Activated CD8-positive, alpha-beta memory T cell treated with anti-CD3 and anti-CD28 coated beads, Interleukin-2, amount 50 U/mL, for 1 hour (primary cell): ENCODE results near the gene TMEM250.

Experiments
- DNase-seq: peaks from one replicate; pipeline ENCODE4 v3.0.0-alpha.2; 2020; ENCODE audit errors: extremely low read depth

The TMEM250 gene

DNA sequence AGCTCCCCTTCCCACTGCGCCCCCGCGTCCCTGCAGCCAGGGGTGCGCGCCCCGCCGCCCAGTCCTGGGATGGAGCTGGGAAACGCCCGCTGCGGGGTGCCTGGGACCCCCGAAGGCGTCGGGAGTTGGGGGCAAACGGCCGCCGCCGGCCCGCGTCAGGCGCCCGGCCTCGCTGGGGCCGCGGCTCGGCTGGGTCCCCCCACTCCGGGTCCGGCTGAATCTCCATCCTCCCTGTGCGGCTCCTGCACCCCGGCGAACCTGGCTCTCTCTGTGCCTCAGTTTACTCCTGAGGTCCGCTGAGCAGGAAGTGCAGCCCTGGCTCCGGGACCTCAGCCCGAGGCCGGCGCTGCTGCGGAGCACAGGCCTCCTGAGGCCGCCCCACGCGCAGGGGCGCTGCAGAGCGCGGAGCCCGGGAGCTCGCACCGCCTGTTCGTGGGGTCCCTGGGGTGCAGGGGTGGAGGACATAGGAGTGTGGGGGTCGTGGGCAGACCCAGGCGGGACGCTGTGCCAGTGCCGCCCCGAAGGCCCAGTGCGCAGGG is 13.9 kb upstream of the TMEM250 start:
- no peak for DNase-seq

DNA sequence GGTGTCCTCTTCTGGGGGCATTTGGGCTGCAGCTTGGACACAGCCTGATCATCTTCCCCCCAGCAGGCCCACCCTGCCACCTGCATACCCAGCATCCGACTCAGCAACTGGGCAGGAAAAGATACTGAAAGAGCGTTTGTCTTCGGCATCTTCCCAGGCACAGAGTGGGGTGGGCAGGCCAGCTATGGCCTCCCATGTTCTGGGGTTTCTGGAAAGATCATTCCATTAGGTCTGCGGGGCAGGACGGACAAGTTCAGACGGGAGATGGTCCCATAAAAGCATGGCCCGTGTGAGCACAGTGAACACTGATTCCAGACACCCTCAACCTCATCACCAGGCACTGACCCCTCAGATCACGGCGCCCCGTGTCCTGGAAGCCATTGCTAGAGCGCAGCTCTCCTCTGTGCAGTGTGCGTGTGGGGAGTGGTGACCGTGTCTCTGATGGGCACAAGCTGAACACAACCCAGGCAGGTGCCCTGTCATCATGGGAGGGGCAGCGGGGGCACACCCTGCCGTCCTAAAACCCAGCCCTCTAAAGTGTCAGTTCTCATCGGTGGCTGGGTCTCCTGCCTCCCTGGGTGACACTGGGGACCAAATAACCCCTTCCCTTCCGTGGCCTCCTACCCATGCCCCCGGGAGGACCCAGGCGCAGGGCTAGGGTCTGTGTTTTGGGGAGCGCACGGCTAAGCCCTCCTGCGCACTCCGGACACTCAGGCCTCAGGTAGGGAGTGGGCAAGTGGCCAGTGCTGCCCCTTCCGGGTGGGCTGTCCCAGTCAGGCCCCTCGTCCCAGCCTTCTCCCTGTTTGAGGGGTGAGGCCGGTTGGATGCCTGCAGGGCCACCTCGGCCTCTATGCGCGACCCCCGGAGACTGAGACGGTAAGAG is 13.2 kb upstream of the TMEM250 start:
- DNase-seq: no peak

DNA sequence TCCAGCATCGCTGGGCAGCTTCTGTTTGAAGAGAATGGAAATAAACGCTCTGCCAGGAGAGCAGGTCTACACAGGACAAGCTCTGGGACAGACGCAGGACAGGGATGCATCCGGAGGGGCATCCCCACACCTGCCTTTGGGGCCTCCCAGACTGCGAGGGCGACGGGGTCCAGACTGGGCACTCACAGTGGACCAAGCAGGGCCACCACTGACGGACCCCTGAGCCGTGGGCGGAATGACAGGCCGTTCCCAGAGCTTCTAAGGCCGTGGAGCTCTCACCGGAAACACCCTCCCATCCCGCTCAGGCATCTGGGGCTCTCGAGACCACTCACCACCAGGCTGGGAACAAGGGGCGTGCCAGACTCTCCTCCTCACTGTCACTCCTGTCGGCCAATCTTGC is 10.5 kb upstream of the TMEM250 start:
- no peak for DNase-seq

DNA sequence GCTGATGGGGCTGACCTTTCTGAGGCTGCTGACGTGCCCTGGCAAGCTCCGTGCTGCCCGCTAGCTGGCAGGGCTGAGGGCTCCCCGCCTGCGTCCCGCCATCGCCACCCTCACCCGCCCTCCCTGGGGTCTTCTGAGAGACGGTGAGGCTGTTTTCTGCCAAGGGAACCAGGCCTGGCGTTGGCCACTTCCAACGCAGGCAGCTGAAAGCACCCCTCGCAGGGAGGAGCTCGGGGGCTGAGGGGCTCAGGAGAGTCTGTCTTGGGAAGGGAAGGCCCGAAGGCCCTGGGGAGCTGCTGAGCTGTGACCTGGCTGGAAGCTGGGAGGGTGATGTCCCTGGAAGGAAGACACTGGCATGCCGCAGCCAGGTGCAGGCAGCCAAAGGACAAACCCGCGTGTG is 9.8 kb upstream of the TMEM250 start:
- no peak for DNase-seq

DNA sequence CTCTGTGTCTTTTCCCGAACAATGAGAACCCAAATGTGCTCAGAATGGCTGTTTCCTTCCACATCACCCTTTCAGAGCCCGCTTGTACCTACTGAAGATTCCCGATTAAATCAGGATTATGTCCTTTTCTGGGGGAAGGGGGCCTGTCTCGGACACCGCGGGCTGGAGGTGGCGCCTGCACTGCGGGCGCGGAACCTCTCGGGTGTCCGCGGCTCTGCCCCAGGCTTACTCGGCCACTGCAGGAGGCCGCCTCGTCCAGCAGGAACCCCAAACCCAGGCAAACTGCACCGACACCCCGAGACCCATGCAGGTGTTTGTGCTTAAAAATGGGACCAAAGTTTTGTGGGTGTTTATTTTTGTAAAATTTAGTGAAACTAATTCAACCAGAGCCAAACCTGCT is 8.6 kb upstream of the TMEM250 start:
- no peak for DNase-seq

DNA sequence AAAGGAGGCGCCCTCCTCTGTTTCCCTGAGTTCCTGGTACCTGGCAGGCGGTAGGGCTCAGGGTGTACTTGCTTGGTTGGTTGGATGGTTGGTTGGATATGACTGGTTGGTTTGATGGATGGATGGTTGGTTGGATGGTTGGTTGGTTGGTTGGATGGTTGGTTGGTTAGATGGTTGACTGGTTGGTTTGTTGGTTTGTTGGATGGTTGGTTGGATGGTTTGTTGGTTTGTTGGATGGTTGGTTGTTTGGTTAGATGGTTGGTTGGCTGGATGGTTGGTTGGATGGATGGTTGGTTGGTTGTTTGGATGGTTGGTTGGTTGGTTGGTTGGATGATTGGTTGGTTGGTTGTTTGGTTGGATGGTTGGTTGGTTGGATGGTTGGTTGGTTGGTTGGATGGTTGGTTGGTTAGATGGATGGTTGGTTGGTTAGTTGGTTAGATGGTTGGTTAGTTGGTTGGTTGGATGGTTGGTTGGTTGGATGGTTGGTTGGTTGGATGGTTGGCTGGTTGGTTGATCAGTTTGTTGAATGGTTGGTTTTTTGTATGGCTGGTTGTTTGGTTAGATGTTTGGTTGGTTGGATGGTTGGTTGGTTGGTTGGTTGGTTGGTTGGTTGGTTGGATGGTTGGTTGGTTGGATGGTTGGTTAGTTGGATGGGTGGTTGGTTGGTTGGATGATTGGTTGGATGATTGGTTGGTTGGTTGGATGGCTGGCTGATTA is 6.5 kb upstream of the TMEM250 start:
- no peak for DNase-seq

DNA sequence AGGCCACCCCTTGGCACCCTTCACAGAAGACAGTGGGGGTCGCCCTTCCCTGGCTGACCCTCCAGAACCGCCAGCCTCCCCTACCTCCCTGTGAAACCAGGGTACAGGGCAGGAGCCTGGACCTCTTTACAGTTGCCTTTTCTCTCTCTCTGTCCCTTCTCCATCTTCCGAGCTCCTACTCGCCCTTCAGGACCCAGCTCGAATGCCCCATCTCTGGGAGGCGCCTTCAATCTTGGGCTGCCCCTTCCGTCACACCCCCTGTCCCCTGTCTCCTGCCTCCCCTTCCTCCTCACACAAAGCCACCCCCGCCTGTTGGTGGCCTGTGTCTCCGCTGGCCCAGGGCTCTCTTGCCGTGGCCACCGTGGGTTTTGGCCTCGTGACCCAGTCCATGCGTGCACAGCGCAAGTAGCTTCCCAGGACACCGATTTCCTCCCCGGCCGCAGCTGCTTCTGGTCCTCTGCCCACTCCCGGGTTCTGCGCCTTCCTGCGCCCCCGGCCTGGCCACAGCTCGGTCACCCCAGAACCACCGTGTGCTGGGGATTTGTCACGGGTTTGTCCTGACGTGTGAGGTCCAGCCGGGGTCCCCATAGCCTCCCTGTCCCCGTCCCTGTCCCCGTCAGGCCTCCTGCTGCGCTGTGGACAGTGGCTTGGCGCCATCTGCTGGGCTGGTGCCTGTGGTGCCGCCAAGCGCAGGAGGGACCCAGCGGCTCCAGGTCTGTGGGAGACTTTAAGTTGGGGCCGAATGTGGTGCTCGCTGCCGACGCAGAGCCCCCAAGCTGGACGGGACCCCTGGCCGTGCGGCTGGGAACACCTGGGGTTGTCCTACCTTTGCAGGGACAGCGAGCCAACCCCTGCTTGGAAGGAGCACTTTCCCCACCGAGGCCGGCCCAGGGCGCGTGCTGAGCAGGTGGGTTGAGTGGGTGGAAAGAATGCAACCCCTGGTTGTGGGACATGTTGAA is 4.0 kb upstream of the TMEM250 start:
- peak; percentile 45 for DNase-seq

DNA sequence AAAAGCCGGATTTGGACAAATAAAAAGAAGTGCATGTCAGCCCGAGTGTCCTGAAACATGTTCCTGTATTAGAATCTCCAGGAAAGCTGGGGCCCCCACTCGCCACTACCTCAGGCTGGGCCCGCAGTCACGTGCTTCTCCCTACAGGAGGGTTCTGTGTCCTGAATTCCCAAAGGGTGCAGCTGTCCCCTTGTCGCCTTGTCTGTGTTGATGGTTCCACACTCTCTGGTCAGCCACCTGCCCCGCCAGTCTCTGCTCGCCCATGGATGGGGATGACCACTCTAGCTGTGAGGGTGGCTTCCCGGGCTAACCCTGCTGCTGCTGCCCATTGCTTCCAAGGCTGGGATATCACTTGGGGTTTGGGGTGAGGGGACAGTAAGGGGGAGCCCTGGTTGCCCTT is 3.1 kb upstream of the TMEM250 start:
- no peak for DNase-seq

DNA sequence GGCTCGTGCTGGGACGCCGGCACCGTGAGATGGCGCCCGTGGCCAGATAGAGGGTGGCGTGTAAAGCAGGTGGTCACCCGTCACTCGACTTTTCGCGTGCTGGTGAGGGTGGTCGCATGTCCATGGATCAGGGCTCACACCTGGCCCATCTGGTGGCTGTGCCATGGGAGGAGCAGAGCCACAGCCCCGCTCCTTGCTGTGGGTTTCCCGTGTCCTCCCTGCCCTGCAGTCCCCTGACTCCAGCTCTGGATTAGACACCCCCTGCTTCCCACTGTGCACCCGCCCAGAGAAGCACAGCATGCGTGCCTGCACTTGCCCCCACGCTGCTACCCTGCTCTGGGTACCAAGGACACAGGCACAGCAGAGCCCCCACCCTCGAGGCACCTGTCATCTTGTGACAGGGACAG is 1.8 kb upstream of the TMEM250 start:
- no peak for DNase-seq

DNA sequence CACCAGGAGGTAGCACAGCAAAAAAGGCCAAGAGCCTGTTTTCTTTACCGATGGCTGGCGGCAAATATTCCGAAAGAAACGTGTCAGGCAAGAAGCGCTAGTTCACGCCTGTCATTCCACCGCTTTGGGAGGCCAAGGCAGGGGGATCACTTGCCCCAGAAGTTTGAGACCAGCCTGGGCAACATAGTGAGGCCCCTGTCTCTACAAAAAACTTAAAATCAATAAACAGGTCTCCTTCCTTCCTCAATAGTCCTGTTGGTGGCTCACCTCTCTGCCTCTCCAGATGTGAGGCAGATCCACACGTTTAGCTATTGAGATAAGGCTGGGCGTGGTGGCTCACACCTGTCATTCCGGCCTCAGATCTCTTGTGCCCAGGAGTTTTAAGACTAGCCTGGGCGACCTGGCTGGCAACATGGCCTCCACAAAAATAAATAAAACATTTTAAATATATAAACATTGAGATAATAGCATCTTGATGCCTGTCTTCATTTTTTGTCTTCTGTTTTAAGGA is 1.3 kb upstream of the TMEM250 start:
- DNase-seq: no peak

DNA sequence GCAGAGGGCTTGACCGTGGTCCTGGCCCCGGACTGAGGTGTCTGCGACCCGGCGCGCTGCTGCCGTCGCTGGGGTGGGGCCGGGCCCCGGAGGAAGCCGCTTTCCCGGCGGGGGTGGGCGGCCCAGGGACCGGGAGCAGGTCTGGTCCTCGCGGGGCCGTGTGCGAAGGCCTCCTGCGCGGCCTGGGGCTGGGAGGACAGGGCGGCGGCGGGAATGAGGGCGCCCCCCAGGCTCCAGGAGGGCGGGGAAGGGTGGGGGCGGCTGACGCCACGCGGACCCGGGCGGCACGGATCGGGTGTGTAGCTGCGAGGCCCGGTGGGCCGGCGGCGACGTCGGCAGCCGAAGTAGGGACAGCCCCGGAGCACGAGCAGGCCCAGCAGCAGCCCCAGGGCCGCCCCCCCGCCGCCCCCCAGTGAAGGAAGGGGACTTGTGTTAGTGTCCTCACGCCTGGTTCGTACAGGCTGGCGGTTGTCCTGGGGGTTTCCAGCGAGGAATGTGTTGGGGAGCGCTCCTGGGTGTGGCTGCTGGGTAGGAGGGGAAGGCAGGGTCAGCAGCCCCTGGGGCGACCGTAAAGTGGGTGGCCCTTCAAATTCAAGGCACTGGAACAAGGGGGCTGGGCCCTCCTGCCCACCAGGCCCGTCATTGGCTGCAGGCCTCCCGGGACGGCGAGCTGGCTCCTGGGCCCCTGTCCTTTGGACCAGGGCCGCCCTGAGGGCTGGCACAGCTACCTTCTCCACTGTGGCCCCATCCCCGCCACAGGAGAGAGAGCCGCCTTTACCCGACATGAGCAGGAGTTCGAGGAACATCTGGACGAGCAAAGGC is 597 bp upstream of the TMEM250 start:
- no peak for DNase-seq

DNA sequence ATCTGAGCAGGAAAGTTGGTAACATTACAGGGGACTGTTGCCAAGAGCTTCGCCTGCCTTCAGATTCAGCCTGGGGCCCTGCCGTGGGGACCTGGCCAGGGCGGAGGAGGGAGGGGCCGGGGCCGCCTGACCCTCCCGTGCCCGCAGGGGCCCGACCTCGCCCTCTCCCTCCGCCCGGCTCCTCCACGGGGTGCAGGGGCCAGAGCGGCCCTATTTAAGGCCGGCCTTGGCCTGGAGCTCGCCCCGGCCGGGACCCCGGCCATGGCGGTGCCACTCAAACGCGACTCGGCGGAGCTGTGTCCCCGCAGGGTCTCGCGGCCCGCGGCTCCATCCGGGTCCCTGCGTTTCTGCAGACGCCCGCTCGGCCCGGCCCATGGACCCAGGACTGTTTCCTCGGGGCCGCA is 757 bp downstream of the TMEM250 start:
- DNase-seq: no peak

DNA sequence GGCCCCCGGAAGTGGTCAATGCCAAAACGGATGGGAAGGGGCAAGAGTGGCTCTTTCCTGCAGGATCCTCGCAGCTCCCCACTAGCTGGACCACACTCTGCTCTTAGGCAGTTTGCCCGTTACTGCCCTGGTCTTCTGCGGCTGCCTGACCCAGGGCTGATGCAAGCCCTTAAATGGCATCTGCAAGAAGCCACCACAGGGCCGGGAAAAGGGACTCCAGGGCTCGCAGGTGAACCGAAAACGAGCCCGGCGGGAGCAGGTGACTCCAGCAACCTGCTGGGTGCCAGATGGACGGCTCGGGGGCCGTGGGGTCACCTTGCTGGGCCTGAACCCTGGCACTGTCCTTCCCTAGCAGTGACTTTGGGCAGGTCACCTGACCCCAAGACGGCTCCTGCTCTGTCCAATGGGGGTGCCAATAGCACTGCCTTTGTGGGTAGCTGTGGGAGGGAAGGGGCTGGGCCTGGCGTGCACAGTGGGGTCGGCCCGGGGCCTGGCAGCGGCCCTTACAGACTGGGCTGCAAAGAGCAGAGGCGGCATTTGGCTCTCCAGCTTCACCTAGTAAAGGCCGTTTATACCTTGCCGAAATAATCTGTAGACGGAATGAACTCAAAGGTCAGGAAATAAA is 1.3 kb downstream of the TMEM250 start:
- no peak for DNase-seq

DNA sequence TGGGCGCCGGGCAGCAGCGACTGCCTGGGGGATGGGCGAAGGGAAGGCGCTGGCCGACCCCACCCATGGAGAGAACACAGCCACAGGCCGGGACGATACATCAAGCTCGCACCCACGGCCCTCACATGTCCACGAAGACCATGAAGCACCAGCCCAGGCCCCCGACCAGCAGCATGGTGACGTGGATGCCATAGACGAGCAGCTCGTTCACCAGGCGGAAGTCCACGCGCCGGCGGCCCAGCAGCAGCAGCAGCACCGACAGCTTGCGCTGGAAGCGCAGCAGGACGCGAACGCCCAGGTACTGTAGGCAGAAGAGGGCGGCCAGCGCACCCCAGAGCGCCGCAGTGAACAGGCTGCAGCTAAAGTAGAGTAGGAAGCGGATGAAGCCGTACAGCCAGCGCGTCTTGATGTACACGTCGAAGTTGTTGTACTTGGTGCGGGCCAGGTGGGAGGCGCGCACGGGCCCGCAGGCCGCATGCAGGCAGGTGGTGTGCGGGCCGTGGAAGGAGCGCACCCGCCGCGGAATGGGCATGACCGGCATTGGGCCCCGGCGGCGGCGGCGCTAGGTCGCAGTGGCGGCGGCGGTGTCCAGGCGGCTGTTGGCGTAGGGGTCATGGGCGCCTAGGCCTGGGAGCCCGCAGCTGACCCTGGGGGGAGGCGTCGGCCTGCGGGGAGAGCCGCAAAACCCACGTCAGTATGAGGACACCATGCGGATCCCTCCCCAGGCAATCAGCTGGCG is 2.1 kb downstream of the TMEM250 start:
- DNase-seq: no peak

DNA sequence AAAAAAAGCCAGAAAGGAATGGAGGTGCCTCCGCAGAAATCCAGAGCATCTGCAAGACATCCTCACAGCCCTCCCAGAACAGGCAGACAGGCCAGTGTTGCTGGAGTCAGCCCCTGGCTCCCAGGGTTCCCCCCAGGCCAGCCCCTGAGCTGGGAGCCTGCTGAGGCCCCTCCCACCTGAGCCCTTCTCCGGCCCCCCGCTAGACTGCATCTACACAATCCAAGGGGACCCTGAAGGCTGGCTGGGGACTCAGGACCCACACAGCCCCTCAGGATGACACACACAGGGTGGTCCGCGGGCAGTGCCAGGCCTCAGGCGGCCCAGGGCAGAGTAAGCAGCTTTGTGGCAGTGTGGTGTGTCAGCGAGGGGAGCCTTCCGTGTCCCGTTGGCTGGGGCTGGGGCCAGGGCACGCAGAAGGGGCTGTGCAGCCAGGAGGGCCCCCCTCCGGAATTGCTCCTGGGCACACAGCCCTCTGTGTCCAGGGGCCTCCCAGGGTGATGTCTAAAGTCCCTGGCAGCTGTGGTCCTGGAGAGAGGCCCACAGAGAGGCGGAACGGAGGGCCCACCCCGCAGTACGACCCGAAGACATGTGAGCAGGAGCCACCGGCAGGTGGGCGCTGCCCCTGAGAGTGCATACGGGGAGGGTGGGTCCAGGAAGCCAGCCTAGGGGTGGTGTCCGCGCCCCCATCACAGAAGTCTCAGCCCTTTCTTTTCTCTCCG is 2.9 kb downstream of the TMEM250 start:
- no peak for DNase-seq

DNA sequence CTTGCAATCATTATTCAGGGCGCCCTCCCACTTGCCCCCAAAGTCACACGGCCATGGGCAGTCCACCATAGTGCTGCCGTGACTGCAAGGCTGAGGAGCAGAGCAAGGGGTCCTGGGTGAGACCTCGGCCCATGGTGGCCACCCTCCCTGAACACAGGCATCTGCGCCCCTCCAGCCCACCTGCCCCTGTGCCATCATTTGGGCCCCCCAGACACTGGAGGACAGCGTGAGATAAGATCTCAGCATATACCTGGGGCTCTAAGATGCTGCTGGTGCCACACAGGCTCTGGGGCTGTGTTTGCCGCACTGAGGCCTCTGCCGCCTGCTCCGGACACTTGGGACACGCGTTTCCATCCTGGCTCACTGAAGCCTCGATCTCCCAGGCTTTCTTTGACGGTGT is 3.5 kb downstream of the TMEM250 start:
- DNase-seq: no peak

DNA sequence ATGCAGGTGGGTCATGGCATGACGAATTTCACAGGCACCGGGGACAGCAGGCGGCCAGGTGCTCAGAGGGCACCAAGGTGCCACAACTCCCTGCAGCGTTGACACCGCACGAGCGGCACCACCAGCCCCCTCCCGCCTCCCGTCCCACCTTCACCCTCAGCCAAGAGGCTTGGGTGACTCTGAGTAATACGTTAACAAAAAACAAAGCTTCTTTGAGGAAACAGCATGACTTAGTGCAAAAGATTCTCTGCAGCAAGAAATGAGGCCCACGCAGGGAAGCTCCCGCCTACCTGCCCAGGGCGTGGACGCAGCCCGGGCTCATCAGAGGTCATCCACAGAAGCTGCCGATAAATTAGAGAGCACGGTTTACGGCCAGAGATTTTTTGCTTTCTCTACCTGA is 4.1 kb downstream of the TMEM250 start:
- no peak for DNase-seq

DNA sequence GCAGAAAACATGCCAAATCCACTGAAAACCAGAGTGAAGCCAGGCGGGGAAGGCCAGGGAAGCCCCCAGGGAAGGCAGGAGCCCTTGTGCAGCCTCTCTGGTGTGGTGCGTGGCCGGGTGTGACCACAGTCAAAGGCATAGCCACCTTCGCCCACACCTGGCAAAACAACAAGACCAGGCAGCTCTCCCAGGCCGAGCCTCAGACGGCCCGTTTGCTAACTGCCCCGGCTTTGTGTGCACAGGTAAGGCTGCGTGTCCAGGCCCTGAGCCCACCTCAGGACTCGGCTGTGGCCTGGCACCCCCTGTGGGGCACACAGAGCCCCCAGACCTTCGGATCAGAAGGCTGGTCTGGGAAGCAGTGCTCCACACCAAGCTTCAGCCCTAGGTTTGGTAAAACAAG is 6.1 kb downstream of the TMEM250 start:
- DNase-seq: no peak

DNA sequence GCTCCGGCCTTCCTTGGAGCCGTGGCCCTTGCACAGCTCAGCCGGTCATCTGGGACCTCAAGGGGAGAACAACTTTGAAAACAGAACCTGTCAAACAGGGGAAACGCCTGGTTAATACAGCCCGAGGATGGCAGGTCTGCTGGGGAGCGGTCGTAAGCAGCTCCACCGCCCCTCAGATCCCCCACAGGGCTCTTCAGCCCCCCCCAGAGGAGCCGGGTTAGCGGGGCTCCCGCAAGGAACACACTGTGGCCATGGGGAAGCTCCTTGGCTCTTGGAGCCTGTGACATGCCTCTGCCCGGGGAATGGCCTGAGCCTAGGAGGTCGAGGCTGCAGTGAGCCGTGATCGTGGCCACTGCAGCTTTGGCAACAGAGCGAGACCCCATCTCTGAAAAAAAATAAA is 6.8 kb downstream of the TMEM250 start:
- DNase-seq: no peak
